ENCODE results near the gene TBC1D21. TPM values are rescaled to one million over a fixed set of nuclear protein-coding genes. Genes with fewer than 3 reads are reported as not detected.
"Not testable (repeated sequence)": the region's sequence is repeated elsewhere in the genome, so short reads cannot be mapped to it uniquely, and the experiment has no call there.

The TBC1D21 gene
- total RNA-seq, 1 donor from 2014 or later = not detected

GRCh38 chr15:73936181-73936580 is 62.8 kb downstream of the TBC1D21 start:
- DNase-seq (ENCODE audit: missing footprints) (no peak), ATAC-seq (no peak)
- intact Hi-C loops (cut with DNase I) = no loop called here

GRCh38 chr15:73936588-73937290 is 63.4 kb downstream of the TBC1D21 start:
- intact Hi-C loops (cut with DNase I) = no loop called here
- DNase-seq (ENCODE audit: missing footprints) = no peak
- no peak for ATAC-seq

GRCh38 chr15:73937296-73937695 is 63.9 kb downstream of the TBC1D21 start:
- no peak for ATAC-seq
- intact Hi-C loops (cut with DNase I) = no loop called here
- no peak for DNase-seq (ENCODE audit: missing footprints)

- no peak for ATAC-seq
- intact Hi-C loops (cut with DNase I) = no loop called here
- no peak for DNase-seq (ENCODE audit: missing footprints)
These were observed 64.4 kb downstream of the TBC1D21 start for GRCh38 chr15:73937726-73938125.

GRCh38 chr15:73938516-73938915 is 65.2 kb downstream of the TBC1D21 start:
- ATAC-seq; intact Hi-C loops (cut with DNase I); DNase-seq (ENCODE audit: missing footprints): not testable (repeated sequence)

Other genes starting within 250 kb of the TBC1D21 start
- 211 TPM for gene NPTN, start 240.2 kb upstream of the TBC1D21 start, total RNA-seq
- 35.6 TPM for gene CD276, start 189.2 kb upstream of the TBC1D21 start, total RNA-seq
- gene INSYN1, start 120.2 kb upstream of the TBC1D21 start, total RNA-seq = 165 TPM
- gene LOXL1, start 52.9 kb downstream of the TBC1D21 start, total RNA-seq = 15.9 TPM
- gene STOML1, start 118.7 kb downstream of the TBC1D21 start, total RNA-seq = 31.2 TPM
- gene PML, start 121.2 kb downstream of the TBC1D21 start, total RNA-seq = 22.3 TPM
- not detected for gene GOLGA6A, start 209.0 kb downstream of the TBC1D21 start, total RNA-seq